HepG2 (cell line): Measurements from ENCODE around the gene MYEOV.

Source experiments
- CBFB ChIP-seq: sonication (generic); formaldehyde crosslinking; IDR thresholded peaks from 2 replicates; pipeline ENCODE4 v1.4.0; 2020; ENCODE audit warnings: missing genetic modification reagents
- CEBPB ChIP-seq: IDR thresholded peaks from 2 replicates; pipeline ENCODE4 v1.6.1; 2011; ENCODE audit warnings: low read depth, low read length, improper control_type of control experiment, borderline replicate concordance
- FOXJ3 ChIP-seq: sonication (generic); formaldehyde crosslinking; IDR thresholded peaks from 2 replicates; pipeline ENCODE4 v1.4.0; 2020; ENCODE audit warnings: missing genetic modification reagents, mild to moderate bottlenecking, borderline replicate concordance
- JUND ChIP-seq: sonication (generic); formaldehyde crosslinking; IDR thresholded peaks from 2 replicates; pipeline ENCODE4 v1.8.0; 2022; ENCODE audit warnings: mild to moderate bottlenecking, missing genetic modification reagents
- NFYB ChIP-seq: sonication (generic); formaldehyde crosslinking; IDR thresholded peaks from 2 replicates; pipeline ENCODE4 v1.4.0; 2020; ENCODE audit warnings: missing genetic modification reagents
- PHF21A ChIP-seq: sonication (generic); formaldehyde crosslinking; IDR thresholded peaks from 2 replicates; pipeline ENCODE4 v1.5.0; 2020; ENCODE audit warnings: mild to moderate bottlenecking, missing genetic modification reagents
- RFX5 ChIP-seq: IDR thresholded peaks from 2 replicates; pipeline ENCODE4 v1.6.1; 2011; ENCODE audit warnings: low read depth, low read length, improper control_type of control experiment
- SOX6 ChIP-seq, 2 experiments: fragments of 450-650 bp in 1 of 2; sonication (generic) in 1 of 2; formaldehyde crosslinking in 1 of 2; IDR thresholded peaks; 2 replicates each; pipeline versions ENCODE4 v1.4.0 to v1.6.1; 2017 to 2020; ENCODE audit warnings: antibody characterized with exemption in 1 of 2, mild to moderate bottlenecking in 1 of 2, missing genetic modification reagents in 1 of 2
- ZBTB1 ChIP-seq: sonication (generic); formaldehyde crosslinking; IDR thresholded peaks from 2 replicates; pipeline ENCODE4 v1.4.0; 2020; ENCODE audit warnings: missing genetic modification reagents, borderline replicate concordance
- ZNF749 ChIP-seq: sonication (generic); formaldehyde crosslinking; IDR thresholded peaks from 2 replicates; pipeline ENCODE4 v1.8.0; 2022; ENCODE audit warnings: mild to moderate bottlenecking, missing genetic modification reagents, moderate library complexity, borderline replicate concordance
- TF ChIP-seq, protein P1 (sequence below): sonication (generic); formaldehyde crosslinking; IDR thresholded peaks from 2 replicates; pipeline ENCODE4 v1.5.0; 2020; ENCODE audit warnings: mild to moderate bottlenecking, missing genetic modification reagents, moderate library complexity
- TF ChIP-seq, protein P2 (sequence below): sonication (generic); formaldehyde crosslinking; IDR thresholded peaks from 2 replicates; pipeline ENCODE4 v1.4.0; 2020; ENCODE audit warnings: missing genetic modification reagents

DNA sequence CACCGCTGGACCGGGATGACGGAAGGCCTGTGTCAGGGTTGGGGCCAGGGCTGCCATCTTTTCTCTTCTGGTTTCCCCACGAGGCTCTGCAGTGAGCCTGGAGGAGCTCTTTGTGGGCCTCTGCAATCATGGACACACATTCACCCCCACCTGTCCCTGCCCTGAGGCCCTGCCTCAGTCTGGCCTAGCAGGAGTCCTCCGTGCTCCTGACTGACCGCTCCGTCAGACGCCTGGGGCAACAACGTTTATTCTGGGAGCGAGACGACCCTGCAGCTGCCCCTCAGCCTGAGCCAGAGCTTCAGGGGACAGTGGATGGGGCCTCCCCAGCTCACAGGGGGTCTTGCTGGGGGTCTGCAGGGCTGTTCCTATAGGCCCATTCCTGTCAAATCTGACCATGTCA, 8.2 kb upstream of the MYEOV start:
- TF ChIP-seq SOX6 (IDR thresholded peaks at IDR 0.05) (no peak), SOX6 (CRISPR knock-in tag; IDR thresholded peaks at IDR 0.05) (no peak), ZNF749 (CRISPR knock-in tag) (no peak), RFX5 (no peak), ZBTB1 (CRISPR knock-in tag) (no peak), CBFB (CRISPR knock-in tag) (no peak), NFYB (CRISPR knock-in tag) (no peak), PHF21A (no peak), CEBPB (no peak), FOXJ3 (CRISPR knock-in tag) (no peak), JUND (CRISPR knock-in tag) (no peak)
- TF ChIP-seq, protein P1, sequence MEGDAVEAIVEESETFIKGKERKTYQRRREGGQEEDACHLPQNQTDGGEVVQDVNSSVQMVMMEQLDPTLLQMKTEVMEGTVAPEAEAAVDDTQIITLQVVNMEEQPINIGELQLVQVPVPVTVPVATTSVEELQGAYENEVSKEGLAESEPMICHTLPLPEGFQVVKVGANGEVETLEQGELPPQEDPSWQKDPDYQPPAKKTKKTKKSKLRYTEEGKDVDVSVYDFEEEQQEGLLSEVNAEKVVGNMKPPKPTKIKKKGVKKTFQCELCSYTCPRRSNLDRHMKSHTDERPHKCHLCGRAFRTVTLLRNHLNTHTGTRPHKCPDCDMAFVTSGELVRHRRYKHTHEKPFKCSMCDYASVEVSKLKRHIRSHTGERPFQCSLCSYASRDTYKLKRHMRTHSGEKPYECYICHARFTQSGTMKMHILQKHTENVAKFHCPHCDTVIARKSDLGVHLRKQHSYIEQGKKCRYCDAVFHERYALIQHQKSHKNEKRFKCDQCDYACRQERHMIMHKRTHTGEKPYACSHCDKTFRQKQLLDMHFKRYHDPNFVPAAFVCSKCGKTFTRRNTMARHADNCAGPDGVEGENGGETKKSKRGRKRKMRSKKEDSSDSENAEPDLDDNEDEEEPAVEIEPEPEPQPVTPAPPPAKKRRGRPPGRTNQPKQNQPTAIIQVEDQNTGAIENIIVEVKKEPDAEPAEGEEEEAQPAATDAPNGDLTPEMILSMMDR, result no peak
- TF ChIP-seq, protein P2, sequence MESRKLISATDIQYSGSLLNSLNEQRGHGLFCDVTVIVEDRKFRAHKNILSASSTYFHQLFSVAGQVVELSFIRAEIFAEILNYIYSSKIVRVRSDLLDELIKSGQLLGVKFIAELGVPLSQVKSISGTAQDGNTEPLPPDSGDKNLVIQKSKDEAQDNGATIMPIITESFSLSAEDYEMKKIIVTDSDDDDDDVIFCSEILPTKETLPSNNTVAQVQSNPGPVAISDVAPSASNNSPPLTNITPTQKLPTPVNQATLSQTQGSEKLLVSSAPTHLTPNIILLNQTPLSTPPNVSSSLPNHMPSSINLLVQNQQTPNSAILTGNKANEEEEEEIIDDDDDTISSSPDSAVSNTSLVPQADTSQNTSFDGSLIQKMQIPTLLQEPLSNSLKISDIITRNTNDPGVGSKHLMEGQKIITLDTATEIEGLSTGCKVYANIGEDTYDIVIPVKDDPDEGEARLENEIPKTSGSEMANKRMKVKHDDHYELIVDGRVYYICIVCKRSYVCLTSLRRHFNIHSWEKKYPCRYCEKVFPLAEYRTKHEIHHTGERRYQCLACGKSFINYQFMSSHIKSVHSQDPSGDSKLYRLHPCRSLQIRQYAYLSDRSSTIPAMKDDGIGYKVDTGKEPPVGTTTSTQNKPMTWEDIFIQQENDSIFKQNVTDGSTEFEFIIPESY (CRISPR knock-in tag), result no peak
